Sigmoid colon (tissue), 7 donors: ENCODE measurements around the gene POU5F1. TPM values are rescaled to one million over a fixed set of nuclear protein-coding genes. Genes with fewer than 3 reads are reported as not detected.

Source experiments
- DNase-seq: peaks from one replicate; pipeline ENCODE4 v3.0.0-alpha.2; 2019
- H3K27ac ChIP-seq, 4 donors: fragments of 200-600 bp; sonication (generic); one replicate each; pipeline ENCODE4 v1.5.1; 2016 to 2019; ENCODE audit warnings: mild to moderate bottlenecking in 1 of 4
- H3K27me3 ChIP-seq, 3 donors: fragments of 200-600 bp; sonication (generic); one replicate each; pipeline ENCODE4 v1.5.1; 2019; ENCODE audit warnings: mild to moderate bottlenecking in 1 of 3
- H3K36me3 ChIP-seq, 4 donors: fragments of 200-600 bp; sonication (generic); one replicate each; pipeline ENCODE4 v1.5.1; 2016 to 2019
- H3K4me1 ChIP-seq, 4 donors: fragments of 200-600 bp; sonication (generic); one replicate each; pipeline ENCODE4 v1.5.1; 2017 to 2019
- H3K4me3 ChIP-seq, 4 donors: fragments of 200-600 bp; sonication (generic); one replicate each; pipeline ENCODE4 v1.5.1; 2017 to 2019; ENCODE audit warnings: mild to moderate bottlenecking in 2 of 4, moderate library complexity in 1 of 4
- H3K9me3 ChIP-seq, 4 donors: fragments of 200-600 bp in 3 of 4; sonication (generic) in 3 of 4; one replicate each; pipeline versions ENCODE4 v1.5.1 to v1.6.1; 2013 to 2019
- EP300 ChIP-seq, 4 donors: sonication (generic); formaldehyde crosslinking; IDR thresholded peaks; one replicate each; pipeline ENCODE4 v1.6.1; 2017; ENCODE audit warnings: antibody characterized with exemption in 4 of 4
- POLR2A ChIP-seq, 2 donors: fragments of 450-650 bp; IDR thresholded peaks; one replicate each; pipeline ENCODE4 v1.6.1; 2016; ENCODE audit warnings: antibody characterized with exemption in 2 of 2, mild to moderate bottlenecking in 2 of 2, moderate library complexity in 2 of 2
- POLR2AphosphoS5 ChIP-seq, 4 donors: sonication (generic); formaldehyde crosslinking; IDR thresholded peaks; one replicate each; pipeline ENCODE4 v1.6.1; 2017; ENCODE audit warnings: antibody characterized with exemption in 4 of 4
- WGBS, 2 donors: extraction: QIAGEN DNeasy Blood & Tissue Kit; methylation state at CpG; one replicate each; pipeline ENCODE4 v1.1.7; 2013; 5-methylcytosine and 5-hydroxymethylcytosine counted together
- intact Hi-C: fragments of 100-400 bp; cut with DNase I; formaldehyde crosslinking; loops from one replicate; pipeline ENCODE4 v1.15.1; 2023
- polyA plus RNA-seq, 3 donors: library from polyadenylated mRNA; stranded (reverse); fragments of 200-250 nt; gene quantifications; one replicate each; pipeline ENCODE4 v1.2.3, GENCODE V29; 2013
- total RNA-seq, 4 donors: library from RNA; depleted of rRNA; stranded (reverse); fragments of >200 nt; gene quantifications; one replicate each; pipeline ENCODE4 v1.1.0, GENCODE V29; 2016
- TF ChIP-seq, protein P1 (sequence below), 4 experiments: fragments of 450-650 bp in 3 of 4; fragments of 200-600 bp in 1 of 4; IDR thresholded peaks; one replicate each; pipeline ENCODE4 v1.5.1; 2016 to 2019; ENCODE audit warnings: antibody characterized with exemption in 4 of 4, mild to moderate bottlenecking in 3 of 4, moderate library complexity in 2 of 4
- donor health status: healthy with polysubstance abuse.
- donor health status: Bipolar disorder and iron deficiency.
- donor health status: healthy.

The POU5F1 gene
- total and polyA plus RNA-seq, 7 donors: 0.16 to 9.8 (median 0.94) TPM; not detected in 3

- intact Hi-C loops: no loop called here
- H3K4me1 ChIP-seq: peaks cover 0 to 14% (median 4%) of the 10 kb centered on the region in 4 donors
- no peak for DNase-seq
- H3K27ac ChIP-seq: no peak overlapping the region
- H3K4me3 ChIP-seq: no peak overlapping the region
- peaks cover 0 to 12% (median 2%) of the 10 kb centered on the region in 4 donors for H3K36me3 ChIP-seq
- 23 to 69% methylated on average over 18 of the region's 18 CpGs for WGBS, 2 donors
- TF ChIP-seq EP300 (IDR thresholded peaks at IDR 0.05) (no peak), POLR2A (IDR thresholded peaks at IDR 0.05) (no peak), POLR2AphosphoS5 (IDR thresholded peaks at IDR 0.05) (no peak)
- TF ChIP-seq, protein P1, sequence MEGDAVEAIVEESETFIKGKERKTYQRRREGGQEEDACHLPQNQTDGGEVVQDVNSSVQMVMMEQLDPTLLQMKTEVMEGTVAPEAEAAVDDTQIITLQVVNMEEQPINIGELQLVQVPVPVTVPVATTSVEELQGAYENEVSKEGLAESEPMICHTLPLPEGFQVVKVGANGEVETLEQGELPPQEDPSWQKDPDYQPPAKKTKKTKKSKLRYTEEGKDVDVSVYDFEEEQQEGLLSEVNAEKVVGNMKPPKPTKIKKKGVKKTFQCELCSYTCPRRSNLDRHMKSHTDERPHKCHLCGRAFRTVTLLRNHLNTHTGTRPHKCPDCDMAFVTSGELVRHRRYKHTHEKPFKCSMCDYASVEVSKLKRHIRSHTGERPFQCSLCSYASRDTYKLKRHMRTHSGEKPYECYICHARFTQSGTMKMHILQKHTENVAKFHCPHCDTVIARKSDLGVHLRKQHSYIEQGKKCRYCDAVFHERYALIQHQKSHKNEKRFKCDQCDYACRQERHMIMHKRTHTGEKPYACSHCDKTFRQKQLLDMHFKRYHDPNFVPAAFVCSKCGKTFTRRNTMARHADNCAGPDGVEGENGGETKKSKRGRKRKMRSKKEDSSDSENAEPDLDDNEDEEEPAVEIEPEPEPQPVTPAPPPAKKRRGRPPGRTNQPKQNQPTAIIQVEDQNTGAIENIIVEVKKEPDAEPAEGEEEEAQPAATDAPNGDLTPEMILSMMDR (IDR thresholded peaks at IDR 0.05): no peak
- no peaks in the 10 kb centered on the region for H3K9me3 ChIP-seq
- H3K27me3 ChIP-seq: no peaks in the 10 kb centered on the region
Measured at GRCh38 chr6:31144296-31144969, 26.0 kb downstream of the POU5F1 start.

DNA sequence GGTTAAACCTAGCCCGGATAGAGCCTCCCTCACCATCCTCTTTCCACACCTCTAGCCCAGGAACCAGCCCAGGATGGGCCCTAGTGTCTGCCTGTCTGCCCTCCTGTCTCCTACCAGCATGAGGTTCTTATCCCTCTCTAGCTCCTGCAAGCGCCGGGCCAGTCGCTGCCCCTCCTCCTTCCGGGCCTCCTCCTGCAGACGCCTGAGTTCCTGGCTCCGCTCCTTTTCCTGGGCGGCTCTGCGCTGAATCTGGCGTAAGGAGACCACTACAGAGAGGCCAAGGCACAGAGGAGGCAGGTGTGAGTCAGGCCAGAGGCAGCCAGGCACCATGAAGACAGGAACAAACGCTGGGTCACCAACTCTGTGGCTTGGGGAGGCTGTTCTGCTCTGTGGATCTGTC, 27.3 kb downstream of the POU5F1 start:
- intact Hi-C loops: no loop called here
- peak overlapping the region; percentile 8 to 66 (median 36) for H3K27ac ChIP-seq
- peaks cover 0 to 9% (median 2%) of the 10 kb centered on the region in 4 donors for H3K36me3 ChIP-seq
- DNase-seq: peak; percentile 88
- H3K4me3 ChIP-seq: no peak overlapping the region
- H3K4me1 ChIP-seq: peaks cover 0 to 17% (median 4%) of the 10 kb centered on the region in 4 donors
- TF ChIP-seq EP300 (IDR thresholded peaks at IDR 0.05) (no peak), POLR2AphosphoS5 (IDR thresholded peaks at IDR 0.05) (peak in 1 of 4 donors; percentile 25), POLR2A (IDR thresholded peaks at IDR 0.05) (no peak)
- no peaks in the 10 kb centered on the region for H3K27me3 ChIP-seq
- 74 to 77% methylated on average over 11 of the region's 11 CpGs for WGBS, 2 donors
- H3K9me3 ChIP-seq: no peaks in the 10 kb centered on the region

GRCh38 chr6:31142361-31142761, 28.1 kb downstream of the POU5F1 start:
- Histone ChIP-seq H3K36me3 (peaks cover 0 to 9% (median 2%) of the 10 kb centered on the region in 4 donors), H3K4me3 (no peak overlapping the region), H3K27me3 (no peaks in the 10 kb centered on the region), H3K27ac (no peak overlapping the region), H3K9me3 (no peaks in the 10 kb centered on the region), H3K4me1 (peaks cover 0 to 23% (median 10%) of the 10 kb centered on the region in 4 donors)
- no peak for TF ChIP-seq POLR2A (IDR thresholded peaks at IDR 0.05)
- no peak for TF ChIP-seq POLR2AphosphoS5 (IDR thresholded peaks at IDR 0.05)
- no peak for TF ChIP-seq EP300 (IDR thresholded peaks at IDR 0.05)
- TF ChIP-seq, protein P1 (IDR thresholded peaks at IDR 0.05): no peak
- intact Hi-C loops: no loop called here
- no peak for DNase-seq
- 73 to 75% methylated on average over 2 of the region's 2 CpGs for WGBS, 2 donors

DNA sequence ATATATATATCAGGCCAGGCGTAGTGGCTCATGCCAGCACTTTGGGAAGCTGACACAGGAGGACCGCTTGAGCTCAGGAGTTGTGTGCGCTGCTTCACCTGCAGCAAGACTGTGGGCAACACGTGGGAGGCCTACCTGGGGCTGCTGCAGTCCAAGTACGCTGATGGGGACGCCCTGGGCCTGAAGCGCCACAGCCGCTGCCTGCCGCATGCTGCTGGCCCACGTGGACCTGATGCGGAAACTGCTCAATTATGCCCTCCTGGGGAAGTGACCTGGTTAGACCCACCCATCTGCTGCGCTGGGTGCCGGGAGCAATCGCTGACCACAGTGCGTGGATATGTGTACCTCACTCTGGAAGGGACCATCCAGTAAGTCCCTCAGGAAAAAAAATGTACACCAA, 29.8 kb downstream of the POU5F1 start:
- no peak overlapping the region for H3K27ac ChIP-seq
- TF ChIP-seq POLR2A (IDR thresholded peaks at IDR 0.05): no peak
- TF ChIP-seq POLR2AphosphoS5 (IDR thresholded peaks at IDR 0.05): no peak
- TF ChIP-seq, protein P1 (IDR thresholded peaks at IDR 0.05): no peak
- TF ChIP-seq EP300 (IDR thresholded peaks at IDR 0.05): no peak
- 85 to 87% methylated on average over 15 of the region's 15 CpGs for WGBS, 2 donors
- intact Hi-C loops: no loop called here
- H3K9me3 ChIP-seq: no peaks in the 10 kb centered on the region
- no peak for DNase-seq
- peaks cover 0 to 9% (median 2%) of the 10 kb centered on the region in 4 donors for H3K36me3 ChIP-seq
- H3K4me3 ChIP-seq: no peak overlapping the region
- peaks cover 0 to 23% (median 12%) of the 10 kb centered on the region in 4 donors for H3K4me1 ChIP-seq
- no peaks in the 10 kb centered on the region for H3K27me3 ChIP-seq

GRCh38 chr6:31139599-31139998, 30.9 kb downstream of the POU5F1 start:
- WGBS, 2 donors: 52 to 60% methylated on average over 4 of the region's 4 CpGs
- intact Hi-C loops: loop anchor here (5.0 kb wide), 1 partner anchor 133 kb away; the partner anchor contains the start of gene HLA-C
- Histone ChIP-seq H3K36me3 (peaks cover 0 to 3% (median 1%) of the 10 kb centered on the region in 4 donors), H3K4me1 (peaks cover 0 to 23% (median 12%) of the 10 kb centered on the region in 4 donors), H3K27me3 (no peaks in the 10 kb centered on the region), H3K27ac (no peak overlapping the region), H3K4me3 (no peak overlapping the region), H3K9me3 (no peaks in the 10 kb centered on the region)
- TF ChIP-seq POLR2A (IDR thresholded peaks at IDR 0.05): no peak
- DNase-seq: no peak
